GM12801 (cell line): ENCODE data around the gene CAV2.

Source experiments
- TF ChIP-seq, protein P1 (sequence below): IDR thresholded peaks from one replicate; pipeline ENCODE4 v1.5.1; 2011; ENCODE audit warnings: control low read depth; ENCODE audit not compliant: insufficient read length; ENCODE audit errors: extremely low read depth

The CAV2 gene

DNA sequence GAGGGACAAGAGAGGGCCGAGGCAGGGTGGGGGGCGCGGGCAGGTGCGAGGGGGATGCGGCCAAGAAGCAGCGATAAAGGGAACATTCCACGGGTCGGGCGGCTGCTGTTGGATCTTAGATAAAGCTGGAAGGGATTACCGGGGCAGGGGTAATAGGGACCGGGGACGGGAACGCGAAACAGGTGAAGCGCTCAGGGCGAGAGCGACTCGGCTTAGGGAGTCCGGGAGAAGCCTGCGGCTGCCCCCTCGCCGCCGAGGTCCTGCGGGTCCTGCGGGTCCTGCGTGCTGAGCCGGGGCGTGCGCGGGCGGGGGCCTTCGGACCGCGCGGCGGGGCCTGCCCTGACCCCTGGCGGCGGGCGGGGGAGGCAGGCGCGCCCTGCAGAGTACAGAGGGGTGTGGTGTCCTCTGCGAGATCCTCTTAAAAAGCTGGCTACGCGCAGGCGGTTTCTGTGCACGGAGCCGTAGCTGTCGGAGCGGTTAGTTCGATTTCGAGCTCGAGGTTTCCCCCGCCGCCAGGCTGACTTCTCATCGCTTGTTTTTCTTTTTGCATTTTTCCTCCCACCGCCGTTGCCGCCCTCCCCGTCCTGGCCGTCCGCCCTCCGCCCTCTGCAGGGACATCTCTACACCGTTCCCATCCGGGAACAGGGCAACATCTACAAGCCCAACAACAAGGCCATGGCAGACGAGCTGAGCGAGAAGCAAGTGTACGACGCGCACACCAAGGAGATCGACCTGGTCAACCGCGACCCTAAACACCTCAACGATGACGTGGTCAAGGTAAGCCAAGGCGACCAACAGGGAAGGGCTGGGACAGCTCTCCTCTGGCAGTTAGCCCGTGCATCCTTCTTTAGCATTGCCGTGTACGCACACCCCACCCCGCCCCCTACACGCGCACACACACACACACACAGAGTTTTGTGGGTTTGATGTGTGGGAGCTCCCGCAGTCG, 26.6 kb downstream of the CAV2 start:
- TF ChIP-seq, protein P1, sequence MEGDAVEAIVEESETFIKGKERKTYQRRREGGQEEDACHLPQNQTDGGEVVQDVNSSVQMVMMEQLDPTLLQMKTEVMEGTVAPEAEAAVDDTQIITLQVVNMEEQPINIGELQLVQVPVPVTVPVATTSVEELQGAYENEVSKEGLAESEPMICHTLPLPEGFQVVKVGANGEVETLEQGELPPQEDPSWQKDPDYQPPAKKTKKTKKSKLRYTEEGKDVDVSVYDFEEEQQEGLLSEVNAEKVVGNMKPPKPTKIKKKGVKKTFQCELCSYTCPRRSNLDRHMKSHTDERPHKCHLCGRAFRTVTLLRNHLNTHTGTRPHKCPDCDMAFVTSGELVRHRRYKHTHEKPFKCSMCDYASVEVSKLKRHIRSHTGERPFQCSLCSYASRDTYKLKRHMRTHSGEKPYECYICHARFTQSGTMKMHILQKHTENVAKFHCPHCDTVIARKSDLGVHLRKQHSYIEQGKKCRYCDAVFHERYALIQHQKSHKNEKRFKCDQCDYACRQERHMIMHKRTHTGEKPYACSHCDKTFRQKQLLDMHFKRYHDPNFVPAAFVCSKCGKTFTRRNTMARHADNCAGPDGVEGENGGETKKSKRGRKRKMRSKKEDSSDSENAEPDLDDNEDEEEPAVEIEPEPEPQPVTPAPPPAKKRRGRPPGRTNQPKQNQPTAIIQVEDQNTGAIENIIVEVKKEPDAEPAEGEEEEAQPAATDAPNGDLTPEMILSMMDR, result no peak

DNA sequence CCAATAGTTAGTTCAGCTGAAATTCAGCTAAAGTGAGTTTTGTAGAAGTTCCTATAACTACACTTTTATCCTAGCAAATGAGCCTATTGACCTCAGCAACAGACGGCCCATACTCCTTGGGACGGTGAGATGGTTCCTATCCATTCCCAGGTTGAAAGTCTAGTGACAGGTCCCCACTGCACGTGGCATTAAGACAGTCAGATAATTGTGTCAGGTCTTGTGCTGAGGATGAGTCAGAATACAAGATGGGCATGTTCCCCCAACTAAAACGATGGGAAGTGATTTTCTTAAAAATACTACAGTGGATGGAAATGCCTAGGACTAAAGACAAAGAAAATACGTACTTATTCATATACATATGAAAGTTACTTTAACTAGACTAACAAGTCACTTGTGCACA, 27.4 kb downstream of the CAV2 start:
- TF ChIP-seq, protein P1, result no peak

DNA sequence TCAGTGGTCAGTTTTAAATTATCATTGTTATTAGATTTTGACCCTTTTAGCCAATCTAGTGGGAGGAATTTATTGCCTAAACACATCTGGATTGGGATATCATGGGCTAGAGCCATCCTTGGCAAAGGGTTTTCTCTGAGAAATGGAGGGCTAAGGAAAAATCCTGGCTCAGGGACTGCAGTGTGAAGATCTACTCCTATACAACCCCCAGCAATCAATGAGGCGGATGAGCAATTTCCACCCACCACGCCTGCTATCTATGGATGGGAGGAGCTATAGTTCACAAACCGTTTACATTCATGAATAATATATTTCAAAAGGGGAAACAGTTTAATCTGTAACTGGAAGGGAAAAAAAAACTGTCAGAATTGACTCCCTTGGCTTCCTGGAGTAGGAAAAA, 28.0 kb downstream of the CAV2 start:
- TF ChIP-seq, protein P1, result no peak

DNA sequence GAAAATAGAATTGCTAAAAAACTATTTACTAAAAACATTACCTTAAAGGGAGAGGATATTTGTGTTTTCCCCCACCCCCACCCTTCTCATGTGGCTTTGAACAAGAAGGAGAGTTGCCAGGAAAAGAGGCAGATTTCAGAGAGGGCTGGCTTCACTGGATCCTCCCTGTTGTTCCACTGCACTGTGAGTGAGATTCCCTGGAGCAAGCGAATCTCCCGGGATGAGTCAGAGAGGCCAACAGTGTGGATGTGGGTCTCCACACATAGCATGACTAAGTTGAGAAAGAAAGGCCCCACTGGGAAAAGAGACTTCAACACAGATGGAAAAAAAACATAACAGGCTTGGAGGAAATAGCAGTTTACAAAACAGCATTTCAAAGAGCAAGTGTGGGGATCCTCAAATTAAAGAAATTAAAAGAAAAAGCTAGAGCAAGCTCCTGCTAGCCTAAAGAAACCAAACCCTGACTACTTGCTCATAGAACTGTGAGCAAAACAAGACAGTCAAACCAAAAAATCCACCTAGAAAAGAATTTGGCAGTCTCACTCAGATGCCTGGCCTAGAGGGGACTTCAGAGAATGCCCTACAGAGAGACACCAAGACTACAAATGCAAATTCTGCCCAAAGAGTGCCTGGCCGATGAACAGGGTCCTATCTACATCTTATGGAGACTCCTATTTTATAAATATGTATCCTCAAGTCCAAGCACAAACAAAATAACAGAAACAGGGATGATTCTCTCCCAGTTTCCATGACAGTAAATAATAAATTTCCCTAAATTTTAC, 28.7 kb downstream of the CAV2 start:
- TF ChIP-seq, protein P1, result no peak

DNA sequence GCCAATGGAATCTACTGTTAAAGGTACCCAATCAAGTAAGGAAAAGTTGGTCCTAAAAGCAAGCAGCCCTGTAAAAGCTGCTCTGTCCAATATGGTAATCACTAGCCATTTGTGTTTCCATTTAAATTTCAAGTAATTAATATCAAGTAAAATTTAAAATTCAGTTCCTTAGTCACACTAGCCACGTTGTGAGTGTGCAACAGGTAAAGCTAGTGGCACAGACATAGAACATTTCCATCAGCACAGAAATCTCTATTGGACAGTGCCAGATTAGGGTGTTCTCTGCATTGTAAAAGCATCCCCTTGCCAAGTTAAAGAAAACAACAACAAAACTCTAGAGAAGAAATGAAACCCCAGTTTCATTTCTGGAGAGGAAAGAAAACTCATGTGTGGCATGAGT, 29.7 kb downstream of the CAV2 start:
- TF ChIP-seq, protein P1, result no peak

DNA sequence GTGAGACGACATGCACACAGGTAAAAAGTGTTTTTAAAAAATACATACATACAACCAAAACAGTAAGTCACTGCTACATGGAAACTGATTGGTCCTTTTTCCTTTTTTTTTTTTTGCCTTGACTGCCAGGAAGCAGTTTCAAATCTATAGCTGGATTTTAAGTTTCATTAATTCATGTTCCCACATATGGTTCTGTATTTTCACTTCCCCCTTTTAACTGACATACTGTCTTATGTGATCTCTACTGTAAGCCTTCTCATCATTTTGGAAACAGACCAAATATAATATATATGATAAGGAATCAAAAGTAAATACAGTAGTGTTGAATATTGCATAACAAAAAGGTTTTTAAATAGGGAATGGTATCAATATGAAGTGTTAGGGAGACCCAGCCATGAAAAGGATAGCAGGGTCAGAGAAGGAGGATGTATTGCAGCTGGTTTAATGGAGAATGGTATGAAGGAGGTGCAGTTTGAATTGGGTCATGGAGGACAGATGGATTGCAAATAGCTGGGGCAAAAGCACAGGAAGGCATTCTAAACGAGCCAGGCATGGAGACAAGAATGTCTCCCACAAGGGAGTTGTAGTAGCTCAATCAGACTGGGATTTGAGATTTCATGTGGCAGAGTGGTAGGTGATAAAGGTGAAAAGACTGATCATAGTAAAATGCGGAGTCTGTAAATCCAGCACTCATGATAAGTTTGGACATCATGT, 30.7 kb downstream of the CAV2 start:
- TF ChIP-seq, protein P1, result no peak
